ENCODE results near the gene RIOK1.

GRCh38 chr6:7390226-7390878, 744 bp downstream of the RIOK1 start:
- no peak for TF ChIP-seq CTCF (IDR thresholded peaks at IDR 0.05)
- TF ChIP-seq POLR2A (IDR thresholded peaks at IDR 0.05), result no peak

Measured in ovary (tissue), 3 donors.